Skin of body (tissue), 2 donors: ENCODE measurements around the gene TCEAL8. TPM values are rescaled to one million over a fixed set of nuclear protein-coding genes. Genes with fewer than 3 reads are reported as not detected.
"Not testable (repeated sequence)": the region's sequence is repeated elsewhere in the genome, so short reads cannot be mapped to it uniquely, and the experiment has no call there.

Experiments used
- DNase-seq: peaks from one replicate; lab custom pipeline; 2025; lab: John Stamatoyannopoulos, UW
- total RNA-seq: library from RNA; depleted of rRNA; stranded (reverse); fragments of >200 nt; gene quantifications from one replicate; pipeline ENCODE4 v1.2.3, GENCODE V29; 2014

The TCEAL8 gene, protein sequence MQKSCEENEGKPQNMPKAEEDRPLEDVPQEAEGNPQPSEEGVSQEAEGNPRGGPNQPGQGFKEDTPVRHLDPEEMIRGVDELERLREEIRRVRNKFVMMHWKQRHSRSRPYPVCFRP
- total RNA-seq: 106 TPM

DNA sequence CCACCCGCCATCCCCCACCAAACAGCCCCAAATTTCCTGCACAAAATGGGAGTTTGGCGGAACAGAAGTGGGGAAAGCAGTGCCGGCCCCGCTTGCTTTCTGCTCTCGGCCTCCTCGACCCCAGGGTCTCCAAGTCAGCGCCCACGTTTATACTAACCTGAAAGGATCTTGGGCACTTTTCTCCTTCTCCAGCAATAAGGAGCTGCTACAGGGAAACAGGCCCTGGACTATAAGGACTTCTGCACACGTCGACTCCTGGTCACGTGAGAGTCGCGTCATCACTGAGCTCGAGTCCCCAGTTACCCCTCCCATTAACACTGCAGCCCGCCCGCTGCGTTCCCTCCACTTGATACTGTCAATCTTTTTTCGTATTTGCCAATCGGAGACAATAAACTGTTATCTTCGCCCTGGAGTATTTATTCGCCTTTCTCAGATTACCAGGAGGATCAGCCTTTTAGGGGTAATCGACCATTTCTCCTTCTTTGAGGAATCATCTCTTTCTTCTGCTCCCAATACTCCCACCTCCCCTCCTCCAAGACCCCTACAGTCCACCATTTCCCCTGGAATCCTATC lies at the start of gene TCEAL8:
Gene TCEAL8, minus strand, starts transcription at position 235 of the 573 bp plus-strand sequence. CDS start 1,176 bp downstream, outside the sequence.
- DNase-seq: peak; percentile 58

DNA sequence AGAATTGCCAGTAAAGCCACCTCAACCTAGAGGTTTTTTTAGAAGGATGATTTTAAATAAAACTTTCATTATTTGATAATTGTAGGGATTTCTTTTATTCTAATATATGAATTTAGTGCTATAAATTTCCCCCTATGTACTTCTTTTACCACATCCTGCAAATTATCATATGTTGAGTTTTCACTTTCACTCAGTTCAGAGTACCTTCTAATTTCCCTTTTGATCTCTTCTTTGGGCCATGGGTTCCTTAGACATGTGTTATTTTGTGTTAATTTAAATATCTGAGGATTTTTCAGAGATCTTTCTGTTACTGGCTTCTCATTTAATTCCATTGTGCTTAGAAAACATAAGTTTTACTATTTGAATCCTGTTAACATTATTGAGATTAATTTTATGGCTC lies 49.8 kb upstream of the TCEAL8 start:
- DNase-seq: no peak

DNA sequence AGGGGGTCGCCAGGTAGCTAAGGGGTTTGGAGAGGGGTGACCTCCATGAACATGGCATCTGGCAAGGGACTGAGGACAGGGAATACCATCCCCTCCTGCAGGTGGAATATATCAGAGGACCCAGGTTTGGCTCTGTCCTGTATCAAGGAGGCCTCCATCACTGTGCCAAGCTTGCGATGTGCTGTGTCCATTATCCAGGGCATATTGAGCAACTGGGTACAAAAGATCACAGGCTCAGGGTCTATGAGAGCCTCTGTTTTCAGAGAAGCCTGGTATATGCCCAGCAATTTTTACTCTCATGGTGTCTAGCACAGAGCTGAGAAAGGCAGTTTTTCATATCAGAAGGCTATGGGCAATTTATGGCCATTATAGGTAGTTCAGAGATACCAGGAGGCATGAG lies 38.2 kb upstream of the TCEAL8 start:
- no peak for DNase-seq

GRCh38 chrX:103279624-103280023 lies 24.7 kb upstream of the TCEAL8 start:
- no peak for DNase-seq

- no peak for DNase-seq
Observed at GRCh38 chrX:103276581-103277002, 21.6 kb upstream of the TCEAL8 start, which contains the start of gene TCEAL5. Gene TCEAL5, minus strand, starts transcription at chrX:103276750. Its CDS starts 2,187 bp downstream, at chrX:103274563.

- no peak for DNase-seq
Observed at GRCh38 chrX:103275947-103276567, 21.1 kb upstream of the TCEAL8 start.

- no peak for DNase-seq
Observed at GRCh38 chrX:103274284-103274683, 19.3 kb upstream of the TCEAL8 start.

DNA sequence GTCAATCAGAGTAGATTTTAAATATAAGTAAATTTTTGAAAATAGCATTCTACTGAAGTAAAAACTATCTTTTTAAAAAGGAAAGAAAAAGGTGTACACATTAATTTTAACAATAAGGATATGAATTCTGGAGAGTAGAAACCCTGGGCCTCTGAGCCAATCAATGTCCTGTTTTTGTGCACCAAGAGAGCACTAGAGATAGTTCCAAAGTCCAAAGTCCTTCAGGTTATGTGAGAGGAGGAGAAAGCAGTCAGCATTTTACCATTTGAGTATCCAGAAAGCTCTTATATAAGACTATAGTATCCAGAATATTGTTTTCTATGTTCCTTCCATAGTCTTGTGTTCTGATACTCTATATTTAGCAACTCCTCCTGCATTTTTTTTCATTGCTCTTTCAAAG lies 3.3 kb upstream of the TCEAL8 start:
- DNase-seq: no peak

- DNase-seq: no peak
Observed at GRCh38 chrX:103256651-103257050, 1.7 kb upstream of the TCEAL8 start.

GRCh38 chrX:103254171-103254824 lies 657 bp downstream of the TCEAL8 start:
- peak; percentile 35 for DNase-seq

GRCh38 chrX:103253608-103254007 lies 1.3 kb downstream of the TCEAL8 start:
- no peak for DNase-seq

DNA sequence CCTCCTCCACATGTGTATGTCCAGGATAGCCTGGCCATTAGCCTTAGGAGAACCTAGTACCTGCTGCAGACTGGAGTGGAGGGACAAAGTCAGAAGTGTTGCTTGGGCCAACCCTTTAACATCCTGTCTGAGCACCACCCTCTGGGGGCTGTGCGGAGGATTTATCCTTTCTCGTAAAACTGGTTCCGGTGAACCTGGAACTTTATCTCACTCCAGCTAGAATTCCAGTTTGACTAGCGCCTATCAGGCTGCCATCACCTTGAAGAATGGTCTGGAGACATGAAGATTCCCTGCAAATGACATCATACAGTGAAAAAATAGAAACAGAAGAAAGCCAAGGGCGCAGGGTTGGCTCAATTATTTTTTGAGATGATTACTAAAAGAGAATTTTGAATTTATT lies 4.0 kb downstream of the TCEAL8 start:
- no peak for DNase-seq

DNA sequence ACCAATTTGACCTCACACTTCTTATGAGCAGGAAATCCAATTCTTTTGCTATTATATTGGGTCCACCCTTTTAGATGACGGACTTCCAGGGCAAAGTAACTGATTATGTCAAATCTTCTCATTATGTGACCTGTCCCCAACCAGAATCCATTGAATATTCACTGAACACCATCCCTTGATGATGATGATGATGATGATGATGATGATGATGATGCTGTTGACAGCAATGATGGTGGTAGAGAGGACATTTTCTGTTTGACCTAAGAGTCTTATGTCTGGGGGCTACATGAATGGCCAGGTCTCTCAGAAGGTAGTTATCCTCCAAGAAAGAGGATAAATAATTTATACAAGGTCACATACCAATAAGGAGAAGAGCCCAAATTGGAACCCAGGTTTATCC lies 5.2 kb downstream of the TCEAL8 start:
- DNase-seq: no peak

- DNase-seq: no peak
Observed at GRCh38 chrX:103248553-103248952, 6.4 kb downstream of the TCEAL8 start.

DNA sequence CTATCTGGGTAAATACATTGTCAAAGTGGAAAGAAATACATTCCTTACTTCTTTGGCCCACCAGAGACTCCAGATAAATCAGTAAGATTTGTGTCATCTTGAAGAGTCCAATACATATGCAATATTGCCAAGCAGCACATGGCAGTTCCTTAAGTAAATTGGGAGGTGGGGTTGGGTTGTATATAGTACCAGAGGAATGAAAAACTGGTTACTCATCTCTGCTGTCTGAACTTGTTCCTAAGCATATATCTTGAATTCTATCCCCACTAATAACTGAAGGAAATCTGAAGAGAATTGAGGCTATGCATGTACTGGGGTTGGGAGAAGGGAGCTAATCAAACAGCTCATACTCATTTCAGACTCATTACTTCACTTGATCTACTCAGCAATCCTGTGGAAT lies 14.8 kb downstream of the TCEAL8 start:
- no peak for DNase-seq

DNA sequence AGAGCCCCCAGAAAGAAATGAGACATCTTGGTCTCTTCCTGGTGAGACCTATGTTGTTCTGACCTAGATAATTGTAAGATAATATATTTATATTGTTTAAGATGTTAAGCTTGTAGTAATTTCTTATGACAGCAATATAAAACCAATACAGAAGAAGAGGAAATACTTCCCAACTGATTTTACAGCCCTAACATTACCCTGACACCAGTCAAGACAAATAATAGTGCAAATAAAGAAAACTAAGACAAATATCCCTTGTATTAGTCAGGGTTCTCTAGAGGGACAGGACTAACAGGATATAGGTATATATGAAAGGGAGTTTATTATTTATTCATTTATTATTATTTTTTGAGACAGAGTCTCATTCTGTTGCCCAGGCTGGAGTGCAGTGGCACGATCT lies 18.7 kb downstream of the TCEAL8 start:
- no peak for DNase-seq

DNA sequence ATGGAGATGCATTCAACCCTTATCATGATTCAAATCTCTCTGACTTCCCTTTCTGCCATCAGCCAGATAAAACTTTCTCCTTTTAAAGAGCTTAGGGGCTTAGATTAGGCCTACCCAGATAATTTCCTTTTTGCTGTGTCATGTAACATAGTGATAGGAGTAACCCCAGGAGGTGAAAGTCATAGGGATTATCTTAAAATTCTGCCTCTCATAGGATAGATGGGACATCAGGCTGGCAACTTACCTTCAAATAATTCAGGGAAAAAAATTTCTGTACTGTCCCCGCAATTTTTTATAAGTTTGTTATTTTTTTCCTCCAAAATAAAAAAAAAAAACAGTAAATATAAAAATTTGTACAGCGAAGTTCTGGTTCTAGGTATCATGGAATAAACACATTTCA lies 19.3 kb downstream of the TCEAL8 start:
- DNase-seq: not testable (repeated sequence)

- DNase-seq: no peak
Observed at GRCh38 chrX:103234869-103235268, 20.1 kb downstream of the TCEAL8 start.

DNA sequence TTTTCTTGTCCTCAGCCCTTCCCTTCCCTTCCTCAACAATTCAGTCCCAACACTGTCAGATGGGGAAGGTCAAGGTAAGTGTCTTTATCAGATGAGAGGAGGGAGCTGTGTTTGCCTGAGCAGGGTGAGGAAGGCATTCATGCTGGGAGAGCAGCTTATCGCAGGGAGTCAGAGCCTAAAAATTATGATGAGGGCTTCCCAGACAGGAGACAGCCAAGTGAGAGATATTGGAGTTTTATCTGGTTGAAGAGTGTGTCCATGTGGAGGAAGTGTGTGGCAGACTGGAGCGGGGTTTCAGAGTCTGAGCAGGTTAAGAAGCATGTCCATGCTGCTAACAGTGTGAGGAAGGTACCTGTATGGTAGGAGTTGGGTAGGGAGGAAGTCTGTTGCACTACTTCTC lies 21.7 kb downstream of the TCEAL8 start:
- DNase-seq: no peak

DNA sequence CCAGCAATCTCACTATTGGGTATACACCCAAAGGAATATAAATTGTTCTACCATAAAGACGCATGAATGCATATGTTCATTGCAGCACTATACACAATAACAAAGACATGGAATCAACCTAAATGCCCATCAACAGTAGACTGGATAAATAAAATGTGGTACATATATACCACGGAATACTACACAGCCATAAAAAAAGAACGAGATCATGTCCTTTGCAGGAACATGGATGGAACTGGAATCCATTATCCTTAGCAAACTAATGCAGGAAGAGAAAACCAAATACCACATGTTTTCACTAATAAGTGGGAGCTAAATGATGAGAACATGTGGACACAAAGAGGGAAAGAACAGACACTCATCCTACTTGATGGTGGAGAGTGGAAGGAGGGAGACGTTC lies 29.0 kb downstream of the TCEAL8 start:
- DNase-seq: not testable (repeated sequence)

DNA sequence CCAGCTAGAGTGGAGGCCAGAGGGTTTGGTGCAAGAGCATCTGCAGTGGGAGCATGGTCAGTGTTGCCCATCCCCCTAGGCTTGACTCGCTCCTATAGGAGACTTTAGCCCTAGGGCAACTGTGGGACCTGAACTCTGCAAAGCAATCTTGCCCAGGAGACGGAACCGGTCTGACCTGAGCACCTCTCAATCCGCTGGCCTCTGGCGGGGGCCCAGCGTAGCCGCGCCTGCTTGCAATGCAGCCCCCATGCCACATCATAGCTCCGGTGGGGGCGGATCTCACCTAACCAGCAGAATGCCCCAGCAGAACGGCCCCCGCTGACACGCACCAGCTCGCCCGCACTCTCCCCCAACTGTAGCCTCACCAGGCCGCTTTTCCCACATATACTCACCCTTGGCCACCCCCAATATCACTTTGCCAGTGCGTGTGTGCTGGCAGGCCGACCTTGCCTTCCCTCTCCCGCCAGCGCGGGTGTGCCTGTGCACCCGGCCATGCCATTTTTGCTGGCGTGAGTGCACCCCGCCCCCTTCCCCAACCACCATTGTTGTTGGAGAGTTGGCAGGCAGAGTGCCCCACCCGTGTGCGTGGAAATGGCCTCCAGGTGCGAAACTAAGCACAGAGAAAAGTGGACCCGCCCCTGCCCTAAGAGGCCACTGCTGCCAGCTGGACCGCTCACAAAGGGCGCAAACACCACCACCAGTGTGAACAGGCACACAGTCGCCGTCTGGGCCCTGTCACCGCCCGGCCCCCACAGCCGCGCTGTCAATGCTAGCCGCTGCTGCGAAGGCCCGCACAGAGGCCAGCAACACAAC lies 34.2 kb downstream of the TCEAL8 start:
- no peak for DNase-seq
